Lower leg skin (tissue), 3 donors: ENCODE results near the gene SPG11.

Experiments used
- CTCF ChIP-seq, 3 donors: fragments of 450-650 bp; IDR thresholded peaks; one replicate each; pipeline ENCODE4 v1.5.1; 2016; ENCODE audit warnings: antibody characterized with exemption in 3 of 3, mild to moderate bottlenecking in 3 of 3, moderate library complexity in 2 of 3
- POLR2A ChIP-seq, 2 donors: fragments of 450-650 bp; IDR thresholded peaks; one replicate each; pipeline ENCODE4 v1.6.1; 2016 to 2017; ENCODE audit warnings: antibody characterized with exemption in 2 of 2, mild to moderate bottlenecking in 1 of 2, moderate library complexity in 1 of 2

- TF ChIP-seq CTCF (IDR thresholded peaks at IDR 0.05): no peak
- TF ChIP-seq POLR2A (IDR thresholded peaks at IDR 0.05): no peak
These were observed 90.1 kb downstream of the SPG11 start for GRCh38 chr15:44573386-44573785.
